GM23338 (cell line): ENCODE measurements around the gene FOXO3.

Experiments
- CTCF ChIP-seq, 2 experiments: fragments of 200-600 bp in 1 of 2; sonication (generic) in 1 of 2; conservative IDR thresholded peaks; 2 replicates each; pipeline versions ENCODE4 v1.5.1 to v1.6.1; 2016 to 2017; ENCODE audit warnings: antibody characterized with exemption in 2 of 2, low read depth in 2 of 2, mild to moderate bottlenecking in 2 of 2, moderate library complexity in 1 of 2
- ETS1 ChIP-seq: IDR thresholded peaks from 2 replicates; pipeline ENCODE4 v1.6.1; 2016; ENCODE audit warnings: antibody characterized with exemption
- EZH2phosphoT487 ChIP-seq: fragments of 200-600 bp; sonication (generic); IDR thresholded peaks from one replicate; pipeline ENCODE4 v1.8.1; 2018; ENCODE audit warnings: antibody characterized with exemption; ENCODE audit not compliant: unreplicated experiment

GRCh38 chr6:108557494-108558371 lies 3.0 kb upstream of the FOXO3 start:
- TF ChIP-seq CTCF (conservative IDR thresholded peaks at IDR 0.05; ENCODE audit: low read depth in 2 of 2) (peak in 1 of 2 experiments; percentile 29; a peak in 3 of 4 replicates), EZH2phosphoT487 (no peak), ETS1 (no peak)
